Rectal smooth muscle tissue (tissue), 1 donor: Measurements from ENCODE around the gene PTH2R.
"Not testable (repeated sequence)": the region's sequence is repeated elsewhere in the genome, so short reads cannot be mapped to it uniquely, and the experiment has no call there.

Experiments used
- H3K27ac ChIP-seq: one replicate; pipeline ENCODE4 v1.7.0; 2013; ENCODE audit warnings: low read depth, low read length, inconsistent platforms
- H3K27me3 ChIP-seq: one replicate; pipeline ENCODE4 v1.7.0; 2013; ENCODE audit warnings: low read length; ENCODE audit not compliant: control insufficient read depth, insufficient read depth
- H3K36me3 ChIP-seq: one replicate; pipeline ENCODE4 v1.7.0; 2013; ENCODE audit warnings: low read length; ENCODE audit not compliant: control insufficient read depth, insufficient read depth
- H3K4me1 ChIP-seq: one replicate; pipeline ENCODE4 v1.7.0; 2013; ENCODE audit warnings: low read length; ENCODE audit not compliant: control insufficient read depth, insufficient read depth
- H3K4me3 ChIP-seq: one replicate; pipeline ENCODE4 v1.7.0; 2013; ENCODE audit warnings: low read length
- H3K9ac ChIP-seq: one replicate; pipeline ENCODE4 v1.7.0; 2013; ENCODE audit warnings: low read length

The PTH2R gene

DNA sequence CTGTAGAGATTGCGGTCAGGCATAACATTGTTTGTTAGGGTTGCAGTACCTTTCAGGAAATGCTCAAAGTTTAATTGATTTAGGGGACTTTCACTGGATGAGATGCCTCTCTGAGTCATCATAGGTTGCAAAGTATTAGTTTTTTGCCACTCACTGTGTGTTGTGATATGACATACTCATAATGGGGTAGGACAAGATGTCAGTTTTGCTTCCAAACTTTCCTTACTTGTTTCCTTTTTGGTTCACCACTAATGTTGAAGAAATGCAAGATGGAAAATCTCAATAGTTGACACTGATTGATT lies 35.0 kb upstream of the PTH2R start:
- no peak overlapping the region for H3K9ac ChIP-seq
- H3K36me3 ChIP-seq, result no peaks in the 10 kb centered on the region
- H3K4me1 ChIP-seq, result no peaks in the 10 kb centered on the region
- H3K27me3 ChIP-seq, result no peaks in the 10 kb centered on the region
- no peak overlapping the region for H3K27ac ChIP-seq
- no peak overlapping the region for H3K4me3 ChIP-seq

DNA sequence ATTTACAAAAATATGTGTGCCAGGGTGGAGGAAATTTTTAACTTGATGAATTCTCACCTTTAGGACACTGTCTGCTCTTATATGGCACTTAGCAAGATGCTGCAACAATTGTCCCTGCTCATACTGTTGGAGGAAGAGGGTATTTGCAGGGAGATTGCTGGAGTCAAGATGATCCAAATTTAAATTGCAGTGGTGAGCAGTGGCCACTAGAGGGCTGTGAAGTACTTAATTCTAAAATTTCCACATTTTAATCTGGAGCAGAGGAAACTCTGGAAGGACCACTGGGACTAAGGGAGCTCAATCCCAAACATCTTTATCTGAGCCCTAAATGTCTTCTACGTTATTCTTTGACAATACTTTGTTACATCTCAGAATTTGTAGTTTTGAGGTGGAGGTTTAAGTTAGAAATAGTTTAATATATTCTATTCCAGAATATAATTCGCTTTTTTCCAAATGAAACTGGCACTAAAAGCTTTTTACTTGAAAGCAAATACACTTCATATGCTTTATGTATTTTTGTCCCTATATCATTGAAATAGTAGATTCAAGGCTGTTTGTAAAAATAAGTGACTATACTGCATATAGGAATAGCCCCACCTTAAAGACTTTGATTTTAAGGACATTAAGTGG lies 33.0 kb upstream of the PTH2R start:
- Histone ChIP-seq H3K36me3 (no peaks in the 10 kb centered on the region), H3K4me3 (no peak overlapping the region), H3K4me1 (no peaks in the 10 kb centered on the region), H3K9ac (no peak overlapping the region), H3K27ac (no peak overlapping the region), H3K27me3 (no peaks in the 10 kb centered on the region)

DNA sequence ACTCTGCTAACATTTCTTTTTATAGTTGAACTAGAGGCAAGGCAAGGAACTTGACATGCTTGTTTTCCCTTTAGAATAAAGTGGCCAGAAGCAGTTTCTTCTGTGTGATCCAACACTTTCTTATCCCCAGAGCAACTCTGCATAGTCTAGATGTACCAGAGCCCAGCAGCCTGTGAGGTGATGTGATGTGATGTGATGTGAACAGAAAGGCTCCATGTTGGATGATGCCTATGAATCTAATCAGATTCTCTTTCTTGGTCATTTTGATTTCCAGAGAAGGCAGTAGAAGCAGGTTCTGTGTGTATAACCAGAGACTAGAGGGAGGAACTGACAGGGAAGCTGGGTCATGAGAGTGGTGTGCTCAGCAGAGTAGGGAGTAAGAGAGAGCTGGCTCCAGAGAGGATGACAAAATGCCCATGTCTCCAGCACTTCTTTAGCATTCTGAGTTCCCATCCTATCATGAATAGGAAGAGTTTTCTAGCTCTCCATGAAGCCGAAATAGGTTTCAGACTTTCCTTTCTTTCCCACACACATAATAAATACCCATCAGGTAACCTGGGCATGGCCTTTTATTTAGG lies 31.0 kb upstream of the PTH2R start:
- no peaks in the 10 kb centered on the region for H3K36me3 ChIP-seq
- H3K4me3 ChIP-seq, result no peak overlapping the region
- H3K27ac ChIP-seq, result no peak overlapping the region
- H3K9ac ChIP-seq, result no peak overlapping the region
- H3K27me3 ChIP-seq, result no peaks in the 10 kb centered on the region
- H3K4me1 ChIP-seq, result no peaks in the 10 kb centered on the region

DNA sequence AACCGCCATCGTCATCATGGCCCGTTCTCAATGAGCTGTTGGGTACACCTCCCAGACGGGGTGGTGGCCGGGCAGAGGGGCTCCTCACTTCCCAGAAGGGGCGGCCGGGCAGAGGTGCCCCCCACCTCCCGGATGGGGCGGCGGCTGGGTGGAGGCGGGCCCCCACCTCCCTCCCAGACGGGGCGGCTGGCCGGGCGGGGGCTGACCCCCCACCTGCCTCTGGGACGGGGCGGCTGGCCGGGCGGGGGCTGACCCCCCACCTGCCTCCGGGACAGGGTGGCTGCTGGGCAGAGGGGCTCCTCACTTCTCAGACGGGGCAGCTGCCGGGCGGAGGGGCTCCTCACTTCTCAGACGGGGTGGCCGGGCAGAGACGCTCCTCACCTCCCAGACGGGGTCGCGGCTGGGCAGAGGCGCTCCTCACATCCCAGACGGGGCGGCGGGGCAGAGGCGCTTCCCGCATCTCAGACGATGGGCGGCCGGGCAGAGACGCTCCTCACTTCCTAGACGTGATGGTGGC lies 29.2 kb upstream of the PTH2R start:
- not testable (repeated sequence) for H3K36me3 ChIP-seq, H3K4me3 ChIP-seq, H3K9ac ChIP-seq, H3K27me3 ChIP-seq, H3K27ac ChIP-seq, H3K4me1 ChIP-seq

DNA sequence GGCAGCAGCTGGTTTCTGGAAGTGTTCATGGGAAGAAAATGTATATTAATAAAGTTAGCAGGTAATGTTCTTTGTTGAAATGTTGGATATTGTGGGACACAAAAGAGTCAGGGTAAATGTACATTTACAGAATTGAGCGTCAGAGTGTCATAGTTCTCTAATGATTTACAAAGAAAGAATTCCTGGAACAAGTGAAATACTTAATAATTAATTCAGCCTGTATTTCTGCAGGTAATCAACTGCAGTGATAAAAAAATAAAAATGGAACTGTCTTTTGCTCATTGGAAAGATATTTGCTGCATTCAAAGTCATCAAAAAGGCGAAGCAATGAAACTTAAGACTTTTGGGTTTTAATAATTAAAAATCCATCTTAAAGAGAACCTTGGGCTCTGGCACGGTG lies 27.4 kb upstream of the PTH2R start:
- no peaks in the 10 kb centered on the region for H3K36me3 ChIP-seq
- no peaks in the 10 kb centered on the region for H3K4me1 ChIP-seq
- no peak overlapping the region for H3K27ac ChIP-seq
- no peak overlapping the region for H3K4me3 ChIP-seq
- H3K27me3 ChIP-seq, result no peaks in the 10 kb centered on the region
- H3K9ac ChIP-seq, result no peak overlapping the region

DNA sequence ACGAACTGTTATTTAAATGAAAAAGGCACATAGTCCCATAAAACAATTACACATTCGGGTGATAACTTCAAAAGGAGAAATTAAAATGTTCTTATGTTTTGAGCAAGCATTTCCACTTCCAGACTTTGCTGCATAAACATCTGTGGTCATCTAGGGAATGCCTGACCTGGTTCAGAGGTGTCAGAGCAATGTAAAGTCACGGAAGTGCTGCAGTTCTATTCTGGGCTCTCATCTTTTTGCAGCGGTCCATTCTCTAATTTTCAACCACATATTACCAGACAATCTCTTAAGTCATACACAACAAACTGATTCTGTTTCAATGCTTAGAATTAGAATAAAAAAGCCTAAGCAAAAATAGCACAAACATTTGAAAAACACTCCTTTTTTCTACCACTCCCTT lies 22.0 kb upstream of the PTH2R start:
- H3K4me1 ChIP-seq, result no peaks in the 10 kb centered on the region
- no peaks in the 10 kb centered on the region for H3K27me3 ChIP-seq
- H3K27ac ChIP-seq, result no peak overlapping the region

DNA sequence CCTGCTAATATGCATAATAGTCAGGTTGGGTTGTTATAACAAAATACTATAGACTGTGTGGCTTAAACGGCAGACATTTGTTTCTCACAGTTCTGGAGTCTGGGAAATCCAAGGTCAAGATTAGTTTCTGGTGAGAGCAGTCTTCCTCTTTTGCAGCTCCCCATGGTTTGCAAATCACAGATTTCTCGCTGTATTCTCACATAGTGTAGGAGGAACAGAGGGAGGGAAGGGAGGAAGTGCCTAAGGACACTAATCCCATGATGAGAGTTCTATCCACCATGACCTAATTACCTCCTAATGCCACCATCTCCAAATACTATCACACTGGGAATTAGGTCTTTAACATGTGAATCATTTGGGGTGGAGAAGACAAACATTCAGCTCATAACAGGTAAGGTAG lies 20.1 kb upstream of the PTH2R start:
- H3K27me3 ChIP-seq, result no peaks in the 10 kb centered on the region
- no peak overlapping the region for H3K27ac ChIP-seq
- no peak overlapping the region for H3K9ac ChIP-seq
- no peaks in the 10 kb centered on the region for H3K4me1 ChIP-seq
- H3K36me3 ChIP-seq, result no peaks in the 10 kb centered on the region
- no peak overlapping the region for H3K4me3 ChIP-seq

More for the DNA sequence above, 22.0 kb upstream of the PTH2R start:
- H3K9ac ChIP-seq, result no peak overlapping the region
- no peaks in the 10 kb centered on the region for H3K36me3 ChIP-seq
- H3K4me3 ChIP-seq, result no peak overlapping the region

DNA sequence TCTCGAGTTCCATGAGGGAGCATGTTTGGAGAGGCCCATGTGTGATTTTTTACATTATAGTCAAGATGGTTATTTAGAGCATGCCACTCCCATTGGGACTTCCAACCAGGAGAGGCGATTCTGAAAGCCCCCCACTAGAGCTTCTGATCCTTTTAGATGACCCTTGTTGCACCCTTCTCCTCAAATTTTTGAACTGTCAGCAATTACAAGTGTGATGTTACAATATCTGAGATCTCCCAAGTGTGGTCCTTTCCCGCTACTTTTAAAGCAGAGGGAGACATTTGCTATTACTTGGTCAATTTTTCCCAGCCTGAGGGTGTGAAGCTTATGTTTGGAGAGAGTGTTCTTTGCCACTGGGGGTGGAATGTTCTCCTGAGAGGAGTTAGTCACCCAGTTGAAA lies 16.7 kb upstream of the PTH2R start:
- no peak overlapping the region for H3K27ac ChIP-seq
- H3K4me3 ChIP-seq, result no peak overlapping the region
- no peak overlapping the region for H3K9ac ChIP-seq
- no peaks in the 10 kb centered on the region for H3K27me3 ChIP-seq
- H3K4me1 ChIP-seq, result no peaks in the 10 kb centered on the region
- no peaks in the 10 kb centered on the region for H3K36me3 ChIP-seq

DNA sequence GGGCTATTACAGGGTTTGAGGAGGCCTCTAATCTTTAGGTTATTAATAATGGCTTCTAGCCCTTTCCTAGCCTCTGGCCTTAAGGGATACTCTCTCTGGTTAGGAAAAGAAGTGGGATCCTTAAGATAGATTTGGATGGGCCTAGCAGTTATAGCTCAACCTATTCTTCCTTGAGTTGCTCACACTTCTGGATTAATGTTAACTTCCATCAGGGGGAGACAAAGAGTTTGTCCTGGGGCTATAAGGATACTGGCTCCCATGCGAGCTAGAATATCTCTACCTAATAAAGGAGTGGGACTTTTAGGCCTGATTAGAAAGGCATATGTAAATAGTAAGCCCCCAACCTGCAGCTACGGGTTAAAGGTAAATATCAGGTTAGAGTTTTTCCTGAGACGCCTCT lies 14.3 kb upstream of the PTH2R start:
- Histone ChIP-seq H3K9ac (no peak overlapping the region), H3K36me3 (no peaks in the 10 kb centered on the region), H3K27ac (no peak overlapping the region), H3K27me3 (no peaks in the 10 kb centered on the region), H3K4me1 (no peaks in the 10 kb centered on the region), H3K4me3 (no peak overlapping the region)

DNA sequence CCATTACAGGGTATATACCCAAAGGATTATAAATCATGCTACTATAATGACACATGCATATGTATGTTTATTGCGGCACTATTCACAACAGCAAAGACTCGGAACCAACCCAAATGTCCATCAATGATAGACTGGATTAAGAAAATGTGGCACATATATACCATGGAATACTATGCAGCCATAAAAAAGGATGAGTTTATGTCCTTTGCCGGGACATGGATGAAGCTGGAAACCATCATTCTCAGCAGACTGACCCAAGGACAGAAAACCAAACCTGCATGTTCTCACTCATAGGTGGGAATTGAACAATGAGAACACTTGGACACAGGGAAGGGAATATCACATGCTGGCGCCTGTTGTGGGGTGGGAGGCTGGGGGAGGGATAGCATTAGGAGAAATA lies 9.8 kb upstream of the PTH2R start:
- H3K4me3 ChIP-seq, H3K4me1 ChIP-seq, H3K36me3 ChIP-seq, H3K9ac ChIP-seq, H3K27me3 ChIP-seq, H3K27ac ChIP-seq: not testable (repeated sequence)

DNA sequence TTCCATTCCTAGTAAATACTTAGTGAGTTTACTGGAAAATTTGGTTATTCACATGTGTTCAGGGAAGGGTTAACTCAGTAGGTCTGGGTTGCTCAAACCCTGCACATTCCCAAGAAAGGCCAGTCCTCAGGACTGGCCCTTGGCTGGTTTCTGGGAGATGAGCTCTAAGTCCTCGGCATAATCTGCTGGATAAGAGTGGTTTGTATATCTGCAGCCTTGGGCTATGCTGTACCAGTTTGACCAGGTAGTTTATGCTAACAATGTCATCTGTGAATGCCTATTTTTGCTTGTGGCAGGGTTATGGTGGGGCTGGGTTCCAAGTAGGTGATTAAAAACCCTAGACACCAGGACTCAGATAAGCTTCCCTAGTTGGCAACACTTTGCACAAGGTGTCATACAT lies 7.4 kb upstream of the PTH2R start:
- Histone ChIP-seq H3K4me3 (no peak overlapping the region), H3K27ac (no peak overlapping the region), H3K27me3 (no peaks in the 10 kb centered on the region), H3K36me3 (no peaks in the 10 kb centered on the region), H3K9ac (no peak overlapping the region), H3K4me1 (no peaks in the 10 kb centered on the region)

DNA sequence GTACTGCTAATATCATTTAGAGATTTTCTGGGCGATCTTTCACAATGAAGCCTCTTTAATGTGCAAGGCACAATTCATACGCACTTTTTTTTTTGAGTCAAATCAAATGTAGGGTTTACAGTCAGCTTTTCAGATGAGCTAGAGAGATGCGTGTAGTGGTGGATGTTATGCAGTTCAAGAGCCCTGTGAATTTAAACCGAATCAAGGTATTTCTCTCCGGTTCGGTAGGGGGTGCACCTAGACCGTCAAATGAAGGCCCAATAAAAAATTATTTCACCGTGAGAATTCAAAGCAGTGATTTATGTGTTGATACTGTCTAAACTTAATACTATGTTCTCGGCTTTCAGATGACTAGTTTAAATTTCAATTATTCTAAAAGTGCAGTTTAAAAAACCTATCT lies 1.1 kb downstream of the PTH2R start:
- Histone ChIP-seq H3K4me1 (no peaks in the 10 kb centered on the region), H3K36me3 (no peaks in the 10 kb centered on the region), H3K27ac (no peak overlapping the region), H3K9ac (no peak overlapping the region), H3K4me3 (no peak overlapping the region), H3K27me3 (peaks cover 3% of the 10 kb centered on the region)

DNA sequence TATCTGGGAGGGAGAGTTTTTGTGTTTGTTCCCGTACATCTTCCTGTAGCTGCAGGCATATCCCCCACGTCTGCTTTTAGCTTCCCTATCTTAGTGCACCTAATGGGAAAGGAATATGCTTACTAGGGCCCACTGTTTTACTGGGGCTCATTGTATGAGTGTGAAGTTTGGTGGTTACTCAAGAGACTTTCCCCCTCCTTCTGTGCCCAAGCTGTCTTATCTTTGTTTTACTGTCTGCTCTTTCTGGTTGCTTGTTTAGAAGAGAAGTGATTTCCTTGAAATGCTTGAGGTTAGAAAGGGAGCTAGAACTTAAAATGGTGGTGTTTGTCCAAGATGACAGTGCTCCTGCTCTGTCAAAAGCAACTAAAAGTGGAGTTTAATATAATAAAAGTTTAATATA lies 7.3 kb downstream of the PTH2R start:
- Histone ChIP-seq H3K36me3 (no peaks in the 10 kb centered on the region), H3K4me3 (no peak overlapping the region), H3K4me1 (no peaks in the 10 kb centered on the region), H3K27me3 (no peaks in the 10 kb centered on the region), H3K27ac (no peak overlapping the region), H3K9ac (no peak overlapping the region)
